ENCODE results near the gene GPX4. TPM values are rescaled to one million over a fixed set of nuclear protein-coding genes. Genes with fewer than 3 reads are reported as not detected.
A peak's percentile ranks its signal among the peaks of the same experiment; 100 is the strongest.

Gene GPX4
- polyA plus RNA-seq, 1 of the 3 experiments (the other 2 are of a cell fraction) = 925 TPM

DNA sequence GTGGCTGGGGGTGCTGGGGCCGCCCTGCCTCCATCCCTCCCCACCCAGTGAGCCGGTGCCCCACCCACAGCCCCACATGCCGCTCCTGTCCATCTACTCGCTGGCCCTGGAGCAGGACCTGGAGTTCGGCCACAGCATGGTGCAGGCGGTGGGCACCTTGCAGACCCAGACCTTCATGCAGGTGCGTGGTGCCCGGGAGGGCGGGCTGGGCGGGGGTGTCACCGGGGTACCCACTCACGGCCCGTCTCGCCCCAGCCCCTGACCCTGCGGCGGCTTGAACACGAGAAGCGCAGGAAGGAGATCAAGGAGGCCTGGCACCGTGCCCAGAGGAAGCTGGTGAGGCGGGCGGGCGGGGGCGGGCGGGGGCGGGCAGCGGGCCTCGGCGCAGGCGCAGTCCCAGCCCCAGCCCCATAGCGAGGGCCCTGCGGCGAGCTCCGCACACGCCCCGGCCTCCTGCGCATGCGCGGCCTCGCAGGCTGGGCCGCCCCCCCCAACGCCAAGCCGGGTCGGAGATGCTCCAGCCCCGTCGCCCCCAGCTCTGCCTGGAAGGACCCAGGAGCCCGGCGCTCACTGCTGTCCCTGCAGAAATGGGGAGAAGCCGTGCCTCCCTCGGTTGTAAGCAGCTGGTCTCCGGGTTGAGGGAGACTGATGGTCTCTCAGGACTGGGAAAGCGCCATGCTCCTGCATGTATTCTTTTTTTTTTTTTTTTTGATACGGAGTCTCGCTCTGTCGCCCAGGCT, 29.1 kb upstream of the GPX4 start:
- peak; percentile 100 for DNase-seq
- peak overlapping the region; percentile 53 to 71 for H3K4me3 ChIP-seq (ENCODE audit: low read depth in 2 of 2, low read length in 1 of 2)
- no peaks in the 10 kb centered on the region for H3K9me3 ChIP-seq
- H3K9me2 ChIP-seq = no peaks in the 10 kb centered on the region
- no peaks in the 10 kb centered on the region for H3K36me3 ChIP-seq (replicated peaks in 1 of 2; ENCODE audit: control insufficient read depth in 1 of 2, insufficient read depth in 2 of 2, low read length in 1 of 2)
- H3K79me2 ChIP-seq (ENCODE audit: insufficient read depth) = no peaks in the 10 kb centered on the region
- H3F3A ChIP-seq (replicated peaks; ENCODE audit: insufficient read depth) = peaks cover 18% of the 10 kb centered on the region
- peaks cover 13% of the 10 kb centered on the region for H3K27me3 ChIP-seq (ENCODE audit: insufficient read depth)
- peak overlapping the region in 1 of 2 experiments; percentile 84; a peak in 2 of 4 replicates for H3K27ac ChIP-seq (ENCODE audit: low read depth in 2 of 2, low read length in 1 of 2)
- 7% methylated on average over 6 of the region's 54 CpGs for WGBS (ENCODE audit: low lambda C conversion rate)
- POLR2A ChIA-PET = interaction anchor here (0.5 to 1.1 kb wide), 6 partner anchors 10 to 194 kb away, joined by 3 to 5 read pairs (median 4); partner anchors contain the start of genes CIRBP and RNU6-9
- peaks cover 0 to 10% of the 10 kb centered on the region in 2 experiments; a peak in 1 of 4 replicates for H3K4me1 ChIP-seq (ENCODE audit: control insufficient read depth in 1 of 2, insufficient read depth in 2 of 2, low read depth in 1 of 2, low read length in 1 of 2)
- CTCF ChIA-PET = interaction anchor here (0.6 to 3.3 kb wide), 3 partner anchors 10 to 169 kb away, joined by 3 to 13 read pairs (median 8); no protein-coding TSS in a partner anchor
- H2AFZ ChIP-seq (ENCODE audit: low read depth) = peak overlapping the region; percentile 97; the same call in 1 of the 2 replicates
- peak overlapping the region; percentile 89 for H3K4me2 ChIP-seq
- peak overlapping the region; percentile 41; the same call in 1 of the 2 replicates for H3K9ac ChIP-seq
- H4K20me1 ChIP-seq (ENCODE audit: insufficient read depth) = no peaks in the 10 kb centered on the region
- TF ChIP-seq JUND (IDR thresholded peaks at IDR 0.05) (no peak), POLR2AphosphoS5 (IDR thresholded peaks at IDR 0.05; ENCODE audit: low read depth, low read length) (peak; percentile 89), FOXJ3 (CRISPR knock-in tag; IDR thresholded peaks at IDR 0.05) (0 out of 2 replicates have a peak, but pooled peaks have one; percentile 20), YY1 (IDR thresholded peaks at IDR 0.05; ENCODE audit: low read depth) (no peak), GATA2 (CRISPR knock-in tag; IDR thresholded peaks at IDR 0.05) (no peak), SIN3A (IDR thresholded peaks at IDR 0.05; ENCODE audit: borderline replicate concordance, low read depth, low read length) (peak; percentile 35; the same call in 1 of the 2 replicates), TAF1 (IDR thresholded peaks at IDR 0.05; ENCODE audit: borderline replicate concordance, low read depth, low read length) (no peak), EP300 (IDR thresholded peaks at IDR 0.05; ENCODE audit: borderline replicate concordance in 1 of 2, low read depth in 1 of 2, low read length in 1 of 2) (no peak), ELF1 (IDR thresholded peaks at IDR 0.05) (no peak), TCF12 (IDR thresholded peaks at IDR 0.05) (no peak), FOXM1 (IDR thresholded peaks at IDR 0.05; ENCODE audit: low read depth) (no peak), EZH2phosphoT487 (IDR thresholded peaks at IDR 0.05; ENCODE audit: borderline replicate concordance, low read depth) (no peak), RAD21 (IDR thresholded peaks at IDR 0.05; ENCODE audit: low read length) (no peak), RFX5 (IDR thresholded peaks at IDR 0.05; ENCODE audit: low read length) (no peak), MEF2A (IDR thresholded peaks at IDR 0.05; ENCODE audit: borderline replicate concordance, low read depth) (no peak), FOSL2 (IDR thresholded peaks at IDR 0.05; ENCODE audit: borderline replicate concordance, low read depth) (no peak), RCOR1 (IDR thresholded peaks at IDR 0.05; ENCODE audit: low read length) (no peak), CHD2 (IDR thresholded peaks at IDR 0.05; ENCODE audit: low read length, partially characterized antibody) (no peak), NFIC (IDR thresholded peaks at IDR 0.05; ENCODE audit: borderline replicate concordance) (peak; percentile 74; the same call in 1 of the 2 replicates), GABPA (IDR thresholded peaks at IDR 0.05; ENCODE audit: low read depth) (0 out of 2 replicates have a peak, but pooled peaks have one; percentile 17), NRF1 (IDR thresholded peaks at IDR 0.05; ENCODE audit: low read depth, low read length) (peak; percentile 85)
- TF ChIP-seq, protein P1, sequence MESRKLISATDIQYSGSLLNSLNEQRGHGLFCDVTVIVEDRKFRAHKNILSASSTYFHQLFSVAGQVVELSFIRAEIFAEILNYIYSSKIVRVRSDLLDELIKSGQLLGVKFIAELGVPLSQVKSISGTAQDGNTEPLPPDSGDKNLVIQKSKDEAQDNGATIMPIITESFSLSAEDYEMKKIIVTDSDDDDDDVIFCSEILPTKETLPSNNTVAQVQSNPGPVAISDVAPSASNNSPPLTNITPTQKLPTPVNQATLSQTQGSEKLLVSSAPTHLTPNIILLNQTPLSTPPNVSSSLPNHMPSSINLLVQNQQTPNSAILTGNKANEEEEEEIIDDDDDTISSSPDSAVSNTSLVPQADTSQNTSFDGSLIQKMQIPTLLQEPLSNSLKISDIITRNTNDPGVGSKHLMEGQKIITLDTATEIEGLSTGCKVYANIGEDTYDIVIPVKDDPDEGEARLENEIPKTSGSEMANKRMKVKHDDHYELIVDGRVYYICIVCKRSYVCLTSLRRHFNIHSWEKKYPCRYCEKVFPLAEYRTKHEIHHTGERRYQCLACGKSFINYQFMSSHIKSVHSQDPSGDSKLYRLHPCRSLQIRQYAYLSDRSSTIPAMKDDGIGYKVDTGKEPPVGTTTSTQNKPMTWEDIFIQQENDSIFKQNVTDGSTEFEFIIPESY (IDR thresholded peaks at IDR 0.05; ENCODE audit: borderline replicate concordance, low read depth) = no peak
- TF ChIP-seq, protein P2, sequence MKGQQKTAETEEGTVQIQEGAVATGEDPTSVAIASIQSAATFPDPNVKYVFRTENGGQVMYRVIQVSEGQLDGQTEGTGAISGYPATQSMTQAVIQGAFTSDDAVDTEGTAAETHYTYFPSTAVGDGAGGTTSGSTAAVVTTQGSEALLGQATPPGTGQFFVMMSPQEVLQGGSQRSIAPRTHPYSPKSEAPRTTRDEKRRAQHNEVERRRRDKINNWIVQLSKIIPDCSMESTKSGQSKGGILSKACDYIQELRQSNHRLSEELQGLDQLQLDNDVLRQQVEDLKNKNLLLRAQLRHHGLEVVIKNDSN (IDR thresholded peaks at IDR 0.05; ENCODE audit: borderline replicate concordance, low read depth) = no peak
- TF ChIP-seq, protein P3, sequence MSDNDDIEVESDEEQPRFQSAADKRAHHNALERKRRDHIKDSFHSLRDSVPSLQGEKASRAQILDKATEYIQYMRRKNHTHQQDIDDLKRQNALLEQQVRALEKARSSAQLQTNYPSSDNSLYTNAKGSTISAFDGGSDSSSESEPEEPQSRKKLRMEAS (IDR thresholded peaks at IDR 0.05; ENCODE audit: low read depth) = 0 out of 2 replicates have a peak, but pooled peaks have one; percentile 26
- TF ChIP-seq, protein P4, sequence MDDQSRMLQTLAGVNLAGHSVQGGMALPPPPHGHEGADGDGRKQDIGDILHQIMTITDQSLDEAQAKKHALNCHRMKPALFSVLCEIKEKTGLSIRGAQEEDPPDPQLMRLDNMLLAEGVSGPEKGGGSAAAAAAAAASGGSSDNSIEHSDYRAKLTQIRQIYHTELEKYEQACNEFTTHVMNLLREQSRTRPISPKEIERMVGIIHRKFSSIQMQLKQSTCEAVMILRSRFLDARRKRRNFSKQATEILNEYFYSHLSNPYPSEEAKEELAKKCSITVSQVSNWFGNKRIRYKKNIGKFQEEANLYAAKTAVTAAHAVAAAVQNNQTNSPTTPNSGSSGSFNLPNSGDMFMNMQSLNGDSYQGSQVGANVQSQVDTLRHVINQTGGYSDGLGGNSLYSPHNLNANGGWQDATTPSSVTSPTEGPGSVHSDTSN (IDR thresholded peaks at IDR 0.05) = no peak
- TF ChIP-seq, protein P5, sequence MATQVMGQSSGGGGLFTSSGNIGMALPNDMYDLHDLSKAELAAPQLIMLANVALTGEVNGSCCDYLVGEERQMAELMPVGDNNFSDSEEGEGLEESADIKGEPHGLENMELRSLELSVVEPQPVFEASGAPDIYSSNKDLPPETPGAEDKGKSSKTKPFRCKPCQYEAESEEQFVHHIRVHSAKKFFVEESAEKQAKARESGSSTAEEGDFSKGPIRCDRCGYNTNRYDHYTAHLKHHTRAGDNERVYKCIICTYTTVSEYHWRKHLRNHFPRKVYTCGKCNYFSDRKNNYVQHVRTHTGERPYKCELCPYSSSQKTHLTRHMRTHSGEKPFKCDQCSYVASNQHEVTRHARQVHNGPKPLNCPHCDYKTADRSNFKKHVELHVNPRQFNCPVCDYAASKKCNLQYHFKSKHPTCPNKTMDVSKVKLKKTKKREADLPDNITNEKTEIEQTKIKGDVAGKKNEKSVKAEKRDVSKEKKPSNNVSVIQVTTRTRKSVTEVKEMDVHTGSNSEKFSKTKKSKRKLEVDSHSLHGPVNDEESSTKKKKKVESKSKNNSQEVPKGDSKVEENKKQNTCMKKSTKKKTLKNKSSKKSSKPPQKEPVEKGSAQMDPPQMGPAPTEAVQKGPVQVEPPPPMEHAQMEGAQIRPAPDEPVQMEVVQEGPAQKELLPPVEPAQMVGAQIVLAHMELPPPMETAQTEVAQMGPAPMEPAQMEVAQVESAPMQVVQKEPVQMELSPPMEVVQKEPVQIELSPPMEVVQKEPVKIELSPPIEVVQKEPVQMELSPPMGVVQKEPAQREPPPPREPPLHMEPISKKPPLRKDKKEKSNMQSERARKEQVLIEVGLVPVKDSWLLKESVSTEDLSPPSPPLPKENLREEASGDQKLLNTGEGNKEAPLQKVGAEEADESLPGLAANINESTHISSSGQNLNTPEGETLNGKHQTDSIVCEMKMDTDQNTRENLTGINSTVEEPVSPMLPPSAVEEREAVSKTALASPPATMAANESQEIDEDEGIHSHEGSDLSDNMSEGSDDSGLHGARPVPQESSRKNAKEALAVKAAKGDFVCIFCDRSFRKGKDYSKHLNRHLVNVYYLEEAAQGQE (IDR thresholded peaks at IDR 0.05; ENCODE audit: low read depth, low read length) = no peak
